GM23338 (cell line): ENCODE data around the gene TSHZ2. TPM values are rescaled to one million over a fixed set of nuclear protein-coding genes. Genes with fewer than 3 reads are reported as not detected.

Source experiments
- ATAC-seq: fragments of 200-7000 bp; cut with Tn5 transposase; 3 replicates; pipeline ENCODE4 v1.9.1; 2020
- DNase-seq: peaks from one replicate; pipeline ENCODE4 v3.0.0-alpha.2; 2015; ENCODE audit warnings: low spot score
- H2AFZ ChIP-seq: fragments of 200-600 bp; sonication (generic); 2 replicates; pipeline ENCODE4 v1.8.0; 2016; ENCODE audit warnings: antibody characterized with exemption, mild to moderate bottlenecking, moderate library complexity
- H3F3A ChIP-seq: fragments of 200-600 bp; sonication (generic); replicated peaks from 2 replicates; pipeline ENCODE4 v1.8.0; 2017; ENCODE audit warnings: antibody characterized with exemption, mixed run types, low read depth
- H3K27ac ChIP-seq: fragments of 200-600 bp; sonication (generic); 2 replicates; pipeline ENCODE4 v1.6.1; 2016; ENCODE audit warnings: low read depth
- H3K27me3 ChIP-seq: fragments of 200-600 bp; sonication (generic); 2 replicates; pipeline ENCODE4 v1.8.0; 2016; ENCODE audit warnings: mild to moderate bottlenecking, mixed run types, moderate library complexity; ENCODE audit not compliant: insufficient read depth
- H3K36me3 ChIP-seq: fragments of 200-600 bp; sonication (generic); 2 replicates; pipeline ENCODE4 v1.8.0; 2016; ENCODE audit warnings: mild to moderate bottlenecking; ENCODE audit not compliant: insufficient read depth
- H3K4me1 ChIP-seq: fragments of 200-600 bp; sonication (generic); 2 replicates; pipeline ENCODE4 v1.8.0; 2016; ENCODE audit warnings: mild to moderate bottlenecking, moderate library complexity; ENCODE audit not compliant: insufficient read depth
- H3K4me2 ChIP-seq: fragments of 200-600 bp; sonication (generic); 2 replicates; pipeline ENCODE4 v1.7.1; 2017; ENCODE audit warnings: mixed run types
- H3K4me3 ChIP-seq: fragments of 200-600 bp; sonication (generic); 2 replicates; pipeline ENCODE4 v1.6.1; 2016; ENCODE audit warnings: mixed run types
- H3K79me2 ChIP-seq: fragments of 200-600 bp; sonication (generic); replicated peaks from 2 replicates; pipeline ENCODE4 v1.8.0; 2017; ENCODE audit warnings: mild to moderate bottlenecking; ENCODE audit not compliant: insufficient read depth
- H3K9me2 ChIP-seq: fragments of 200-600 bp; sonication (generic); 2 replicates; pipeline ENCODE4 v1.8.0; 2017; ENCODE audit not compliant: insufficient read depth
- H4K20me1 ChIP-seq: fragments of 200-600 bp; sonication (generic); replicated peaks from 2 replicates; pipeline ENCODE4 v1.8.0; 2017; ENCODE audit warnings: mild to moderate bottlenecking; ENCODE audit not compliant: insufficient read depth
- H3K27ac Mint-ChIP-seq: 2 replicates; pipeline ENCODE4 v1.8.0; 2020; ENCODE audit warnings: inconsistent platforms, mild to moderate bottlenecking, moderate library complexity, mixed read lengths
- H3K27me3 Mint-ChIP-seq: 3 replicates; pipeline ENCODE4 v1.8.0; 2022; ENCODE audit warnings: low read depth, mild to moderate bottlenecking, moderate library complexity, mixed read lengths, inconsistent platforms; ENCODE audit not compliant: insufficient read depth, poor library complexity
- H3K36me3 Mint-ChIP-seq: 3 replicates; pipeline ENCODE4 v1.8.0; 2021; ENCODE audit warnings: low read depth, mild to moderate bottlenecking, inconsistent platforms, moderate library complexity, mixed read lengths
- H3K4me1 Mint-ChIP-seq: 3 replicates; pipeline ENCODE4 v1.8.0; 2020; ENCODE audit warnings: mild to moderate bottlenecking, inconsistent platforms, mixed read lengths
- H3K4me3 Mint-ChIP-seq: 3 replicates; pipeline ENCODE4 v1.8.0; 2021; ENCODE audit warnings: moderate library complexity, mild to moderate bottlenecking, inconsistent platforms, mixed read lengths
- H3K9me3 Mint-ChIP-seq: 3 replicates; pipeline ENCODE4 v1.8.0; 2020; ENCODE audit warnings: moderate library complexity, mild to moderate bottlenecking, inconsistent platforms, mixed read lengths
- CREB1 ChIP-seq: fragments of 250-450 bp; sonication (Bioruptor Pico); IDR thresholded peaks from 2 replicates; pipeline ENCODE4 v1.5.0; 2020; ENCODE audit warnings: low read depth, mild to moderate bottlenecking, moderate library complexity
- EZH2 ChIP-seq: fragments of 200-600 bp; sonication (generic); IDR thresholded peaks from one replicate; pipeline ENCODE4 v1.8.0; 2017; ENCODE audit warnings: antibody characterized with exemption, mild to moderate bottlenecking, low read depth; ENCODE audit not compliant: unreplicated experiment
- EZH2phosphoT487 ChIP-seq: fragments of 200-600 bp; sonication (generic); IDR thresholded peaks from one replicate; pipeline ENCODE4 v1.8.1; 2018; ENCODE audit warnings: antibody characterized with exemption; ENCODE audit not compliant: unreplicated experiment
- JUNB ChIP-seq: IDR thresholded peaks from one replicate; pipeline ENCODE4 v1.6.1; 2016; ENCODE audit warnings: antibody characterized with exemption; ENCODE audit not compliant: unreplicated experiment
- NANOG ChIP-seq: IDR thresholded peaks from 2 replicates; pipeline ENCODE4 v1.6.1; 2016; ENCODE audit warnings: antibody characterized with exemption, borderline replicate concordance
- POLR2AphosphoS5 ChIP-seq: IDR thresholded peaks from 2 replicates; pipeline ENCODE4 v1.6.1; 2016; ENCODE audit warnings: antibody characterized with exemption, low read depth
- STAT1 ChIP-seq: IDR thresholded peaks from one replicate; pipeline ENCODE4 v1.6.1; 2016; ENCODE audit warnings: antibody characterized with exemption; ENCODE audit not compliant: unreplicated experiment
- ZNF114 ChIP-seq: fragments of 250-450 bp; sonication (Bioruptor Pico); IDR thresholded peaks from 2 replicates; pipeline ENCODE4 v1.5.0; 2020; ENCODE audit warnings: mild to moderate bottlenecking, moderate library complexity
- ZNF331 ChIP-seq: fragments of 250-450 bp; sonication (Bioruptor Pico); IDR thresholded peaks from 2 replicates; pipeline ENCODE4 v1.5.0; 2020; ENCODE audit warnings: low read depth, mild to moderate bottlenecking, moderate library complexity
- polyA plus RNA-seq: library from polyadenylated mRNA; unstranded; fragments of >200 nt; fragmentation: Nextera tagmentation; extraction: Ambion mirVana; gene quantifications from 2 replicates; pipeline ENCODE4 v1.2.1, GENCODE V29; 2016
- total RNA-seq: library from RNA; depleted of rRNA; stranded (reverse); fragments of >200 nt; shearing (Covaris generic); gene quantifications from 2 replicates; pipeline ENCODE4 v1.2.3, GENCODE V29; 2014
- TF ChIP-seq, protein P1 (sequence below), 2 experiments: fragments of 200-600 bp in 1 of 2; sonication (generic) in 1 of 2; conservative IDR thresholded peaks; 2 replicates each; pipeline versions ENCODE4 v1.5.1 to v1.6.1; 2016 to 2017; ENCODE audit warnings: antibody characterized with exemption in 2 of 2, low read depth in 2 of 2, mild to moderate bottlenecking in 2 of 2, moderate library complexity in 1 of 2
- TF ChIP-seq, protein P2 (sequence below): IDR thresholded peaks from one replicate; pipeline ENCODE4 v1.6.1; 2018; ENCODE audit warnings: antibody characterized with exemption; ENCODE audit not compliant: unreplicated experiment
- TF ChIP-seq, protein P3 (sequence below): IDR thresholded peaks from 2 replicates; pipeline ENCODE4 v1.6.1; 2016; ENCODE audit warnings: antibody characterized with exemption
- TF ChIP-seq, protein P4 (sequence below): fragments of 250-450 bp; sonication (Bioruptor Pico); IDR thresholded peaks from 2 replicates; pipeline ENCODE4 v1.5.0; 2020; ENCODE audit warnings: mild to moderate bottlenecking, moderate library complexity

Gene TSHZ2
- total and polyA plus RNA-seq, 2 experiments from 2014 or later = 0.49 to 1.3 TPM

DNA sequence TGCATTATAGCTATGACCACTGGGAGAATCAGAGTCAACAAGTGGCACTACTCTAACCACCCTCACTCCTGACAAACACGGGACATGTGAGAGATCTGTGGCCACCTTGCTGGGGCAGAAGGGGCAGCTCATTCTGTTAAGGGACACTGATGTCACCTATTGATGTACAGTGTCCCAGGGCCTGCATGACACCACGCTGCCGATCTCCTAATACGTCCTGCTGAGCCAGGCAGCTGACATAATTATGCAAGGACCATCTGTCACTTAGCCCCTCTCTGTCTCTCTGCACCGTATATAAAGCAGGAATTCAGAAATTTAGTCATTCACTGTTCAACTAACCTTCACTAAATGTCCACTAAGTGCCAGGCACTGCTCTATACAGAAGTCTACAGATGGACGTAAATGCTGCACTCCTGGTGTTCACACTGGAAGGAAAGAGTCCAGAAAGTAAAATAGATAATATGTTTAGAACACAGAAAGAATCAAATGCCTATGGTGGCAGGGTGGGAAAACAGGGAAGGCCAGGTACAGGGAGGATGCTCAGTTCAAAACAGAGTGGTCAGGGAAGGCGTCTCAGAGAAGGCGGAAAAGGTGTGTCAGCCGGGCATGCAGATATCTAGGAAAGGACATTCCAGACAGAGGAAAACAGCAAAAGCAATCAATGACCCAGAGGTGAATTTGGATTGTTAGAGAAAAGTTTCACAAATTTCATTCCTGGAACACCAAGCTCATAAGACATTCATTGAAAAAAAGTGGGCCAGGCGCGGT, 447.7 kb downstream of the TSHZ2 start:
- no peak overlapping the region for H3K27ac Mint-ChIP-seq

More for the DNA sequence above, 447.7 kb downstream of the TSHZ2 start:
- DNase-seq (no peak), ATAC-seq (no peak)
- no peaks in the 10 kb centered on the region for H3K36me3 Mint-ChIP-seq
- TF ChIP-seq, protein P1, sequence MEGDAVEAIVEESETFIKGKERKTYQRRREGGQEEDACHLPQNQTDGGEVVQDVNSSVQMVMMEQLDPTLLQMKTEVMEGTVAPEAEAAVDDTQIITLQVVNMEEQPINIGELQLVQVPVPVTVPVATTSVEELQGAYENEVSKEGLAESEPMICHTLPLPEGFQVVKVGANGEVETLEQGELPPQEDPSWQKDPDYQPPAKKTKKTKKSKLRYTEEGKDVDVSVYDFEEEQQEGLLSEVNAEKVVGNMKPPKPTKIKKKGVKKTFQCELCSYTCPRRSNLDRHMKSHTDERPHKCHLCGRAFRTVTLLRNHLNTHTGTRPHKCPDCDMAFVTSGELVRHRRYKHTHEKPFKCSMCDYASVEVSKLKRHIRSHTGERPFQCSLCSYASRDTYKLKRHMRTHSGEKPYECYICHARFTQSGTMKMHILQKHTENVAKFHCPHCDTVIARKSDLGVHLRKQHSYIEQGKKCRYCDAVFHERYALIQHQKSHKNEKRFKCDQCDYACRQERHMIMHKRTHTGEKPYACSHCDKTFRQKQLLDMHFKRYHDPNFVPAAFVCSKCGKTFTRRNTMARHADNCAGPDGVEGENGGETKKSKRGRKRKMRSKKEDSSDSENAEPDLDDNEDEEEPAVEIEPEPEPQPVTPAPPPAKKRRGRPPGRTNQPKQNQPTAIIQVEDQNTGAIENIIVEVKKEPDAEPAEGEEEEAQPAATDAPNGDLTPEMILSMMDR (conservative IDR thresholded peaks at IDR 0.05; ENCODE audit: low read depth in 2 of 2) = no peak
- TF ChIP-seq ZNF114 (CRISPR knock-in tag) (no peak), ZNF331 (CRISPR knock-in tag) (no peak), CREB1 (CRISPR knock-in tag) (no peak), EZH2 (no peak), STAT1 (no peak), JUNB (no peak), EZH2phosphoT487 (no peak), POLR2AphosphoS5 (no peak), NANOG (no peak)
- TF ChIP-seq, protein P2, sequence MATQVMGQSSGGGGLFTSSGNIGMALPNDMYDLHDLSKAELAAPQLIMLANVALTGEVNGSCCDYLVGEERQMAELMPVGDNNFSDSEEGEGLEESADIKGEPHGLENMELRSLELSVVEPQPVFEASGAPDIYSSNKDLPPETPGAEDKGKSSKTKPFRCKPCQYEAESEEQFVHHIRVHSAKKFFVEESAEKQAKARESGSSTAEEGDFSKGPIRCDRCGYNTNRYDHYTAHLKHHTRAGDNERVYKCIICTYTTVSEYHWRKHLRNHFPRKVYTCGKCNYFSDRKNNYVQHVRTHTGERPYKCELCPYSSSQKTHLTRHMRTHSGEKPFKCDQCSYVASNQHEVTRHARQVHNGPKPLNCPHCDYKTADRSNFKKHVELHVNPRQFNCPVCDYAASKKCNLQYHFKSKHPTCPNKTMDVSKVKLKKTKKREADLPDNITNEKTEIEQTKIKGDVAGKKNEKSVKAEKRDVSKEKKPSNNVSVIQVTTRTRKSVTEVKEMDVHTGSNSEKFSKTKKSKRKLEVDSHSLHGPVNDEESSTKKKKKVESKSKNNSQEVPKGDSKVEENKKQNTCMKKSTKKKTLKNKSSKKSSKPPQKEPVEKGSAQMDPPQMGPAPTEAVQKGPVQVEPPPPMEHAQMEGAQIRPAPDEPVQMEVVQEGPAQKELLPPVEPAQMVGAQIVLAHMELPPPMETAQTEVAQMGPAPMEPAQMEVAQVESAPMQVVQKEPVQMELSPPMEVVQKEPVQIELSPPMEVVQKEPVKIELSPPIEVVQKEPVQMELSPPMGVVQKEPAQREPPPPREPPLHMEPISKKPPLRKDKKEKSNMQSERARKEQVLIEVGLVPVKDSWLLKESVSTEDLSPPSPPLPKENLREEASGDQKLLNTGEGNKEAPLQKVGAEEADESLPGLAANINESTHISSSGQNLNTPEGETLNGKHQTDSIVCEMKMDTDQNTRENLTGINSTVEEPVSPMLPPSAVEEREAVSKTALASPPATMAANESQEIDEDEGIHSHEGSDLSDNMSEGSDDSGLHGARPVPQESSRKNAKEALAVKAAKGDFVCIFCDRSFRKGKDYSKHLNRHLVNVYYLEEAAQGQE = no peak
- TF ChIP-seq, protein P3, sequence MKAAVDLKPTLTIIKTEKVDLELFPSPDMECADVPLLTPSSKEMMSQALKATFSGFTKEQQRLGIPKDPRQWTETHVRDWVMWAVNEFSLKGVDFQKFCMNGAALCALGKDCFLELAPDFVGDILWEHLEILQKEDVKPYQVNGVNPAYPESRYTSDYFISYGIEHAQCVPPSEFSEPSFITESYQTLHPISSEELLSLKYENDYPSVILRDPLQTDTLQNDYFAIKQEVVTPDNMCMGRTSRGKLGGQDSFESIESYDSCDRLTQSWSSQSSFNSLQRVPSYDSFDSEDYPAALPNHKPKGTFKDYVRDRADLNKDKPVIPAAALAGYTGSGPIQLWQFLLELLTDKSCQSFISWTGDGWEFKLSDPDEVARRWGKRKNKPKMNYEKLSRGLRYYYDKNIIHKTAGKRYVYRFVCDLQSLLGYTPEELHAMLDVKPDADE = no peak
- TF ChIP-seq, protein P4, sequence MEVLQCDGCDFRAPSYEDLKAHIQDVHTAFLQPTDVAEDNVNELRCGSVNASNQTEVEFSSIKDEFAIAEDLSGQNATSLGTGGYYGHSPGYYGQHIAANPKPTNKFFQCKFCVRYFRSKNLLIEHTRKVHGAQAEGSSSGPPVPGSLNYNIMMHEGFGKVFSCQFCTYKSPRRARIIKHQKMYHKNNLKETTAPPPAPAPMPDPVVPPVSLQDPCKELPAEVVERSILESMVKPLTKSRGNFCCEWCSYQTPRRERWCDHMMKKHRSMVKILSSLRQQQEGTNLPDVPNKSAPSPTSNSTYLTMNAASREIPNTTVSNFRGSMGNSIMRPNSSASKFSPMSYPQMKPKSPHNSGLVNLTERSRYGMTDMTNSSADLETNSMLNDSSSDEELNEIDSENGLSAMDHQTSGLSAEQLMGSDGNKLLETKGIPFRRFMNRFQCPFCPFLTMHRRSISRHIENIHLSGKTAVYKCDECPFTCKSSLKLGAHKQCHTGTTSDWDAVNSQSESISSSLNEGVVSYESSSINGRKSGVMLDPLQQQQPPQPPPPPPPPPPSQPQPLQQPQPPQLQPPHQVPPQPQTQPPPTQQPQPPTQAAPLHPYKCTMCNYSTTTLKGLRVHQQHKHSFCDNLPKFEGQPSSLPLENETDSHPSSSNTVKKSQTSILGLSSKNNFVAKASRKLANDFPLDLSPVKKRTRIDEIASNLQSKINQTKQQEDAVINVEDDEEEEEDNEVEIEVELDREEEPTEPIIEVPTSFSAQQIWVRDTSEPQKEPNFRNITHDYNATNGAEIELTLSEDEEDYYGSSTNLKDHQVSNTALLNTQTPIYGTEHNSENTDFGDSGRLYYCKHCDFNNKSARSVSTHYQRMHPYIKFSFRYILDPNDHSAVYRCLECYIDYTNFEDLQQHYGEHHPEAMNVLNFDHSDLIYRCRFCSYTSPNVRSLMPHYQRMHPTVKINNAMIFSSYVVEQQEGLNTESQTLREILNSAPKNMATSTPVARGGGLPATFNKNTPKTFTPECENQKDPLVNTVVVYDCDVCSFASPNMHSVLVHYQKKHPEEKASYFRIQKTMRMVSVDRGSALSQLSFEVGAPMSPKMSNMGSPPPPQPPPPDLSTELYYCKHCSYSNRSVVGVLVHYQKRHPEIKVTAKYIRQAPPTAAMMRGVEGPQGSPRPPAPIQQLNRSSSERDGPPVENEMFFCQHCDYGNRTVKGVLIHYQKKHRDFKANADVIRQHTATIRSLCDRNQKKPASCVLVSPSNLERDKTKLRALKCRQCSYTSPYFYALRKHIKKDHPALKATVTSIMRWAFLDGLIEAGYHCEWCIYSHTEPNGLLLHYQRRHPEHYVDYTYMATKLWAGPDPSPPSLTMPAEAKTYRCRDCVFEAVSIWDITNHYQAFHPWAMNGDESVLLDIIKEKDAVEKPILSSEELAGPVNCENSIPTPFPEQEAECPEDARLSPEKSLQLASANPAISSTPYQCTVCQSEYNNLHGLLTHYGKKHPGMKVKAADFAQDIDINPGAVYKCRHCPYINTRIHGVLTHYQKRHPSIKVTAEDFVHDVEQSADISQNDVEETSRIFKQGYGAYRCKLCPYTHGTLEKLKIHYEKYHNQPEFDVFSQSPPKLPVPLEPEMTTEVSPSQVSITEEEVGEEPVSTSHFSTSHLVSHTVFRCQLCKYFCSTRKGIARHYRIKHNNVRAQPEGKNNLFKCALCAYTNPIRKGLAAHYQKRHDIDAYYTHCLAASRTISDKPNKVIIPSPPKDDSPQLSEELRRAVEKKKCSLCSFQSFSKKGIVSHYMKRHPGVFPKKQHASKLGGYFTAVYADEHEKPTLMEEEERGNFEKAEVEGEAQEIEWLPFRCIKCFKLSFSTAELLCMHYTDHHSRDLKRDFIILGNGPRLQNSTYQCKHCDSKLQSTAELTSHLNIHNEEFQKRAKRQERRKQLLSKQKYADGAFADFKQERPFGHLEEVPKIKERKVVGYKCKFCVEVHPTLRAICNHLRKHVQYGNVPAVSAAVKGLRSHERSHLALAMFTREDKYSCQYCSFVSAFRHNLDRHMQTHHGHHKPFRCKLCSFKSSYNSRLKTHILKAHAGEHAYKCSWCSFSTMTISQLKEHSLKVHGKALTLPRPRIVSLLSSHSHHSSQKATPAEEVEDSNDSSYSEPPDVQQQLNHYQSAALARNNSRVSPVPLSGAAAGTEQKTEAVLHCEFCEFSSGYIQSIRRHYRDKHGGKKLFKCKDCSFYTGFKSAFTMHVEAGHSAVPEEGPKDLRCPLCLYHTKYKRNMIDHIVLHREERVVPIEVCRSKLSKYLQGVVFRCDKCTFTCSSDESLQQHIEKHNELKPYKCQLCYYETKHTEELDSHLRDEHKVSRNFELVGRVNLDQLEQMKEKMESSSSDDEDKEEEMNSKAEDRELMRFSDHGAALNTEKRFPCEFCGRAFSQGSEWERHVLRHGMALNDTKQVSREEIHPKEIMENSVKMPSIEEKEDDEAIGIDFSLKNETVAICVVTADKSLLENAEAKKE = no peak
- H3K4me1 Mint-ChIP-seq = peaks cover 2% of the 10 kb centered on the region; the same call in 1 of the 3 replicates
- no peak overlapping the region for H3K4me3 Mint-ChIP-seq
- H3K27me3 Mint-ChIP-seq = no peaks in the 10 kb centered on the region
- H3K27me3 ChIP-seq = no peaks in the 10 kb centered on the region
- H3K4me2 ChIP-seq = no peak overlapping the region
- H3K79me2 ChIP-seq = no peaks in the 10 kb centered on the region
- H3K4me3 ChIP-seq = no peak overlapping the region
- H4K20me1 ChIP-seq = no peaks in the 10 kb centered on the region
- no peaks in the 10 kb centered on the region for H3K9me3 Mint-ChIP-seq
- H3K4me1 ChIP-seq = no peaks in the 10 kb centered on the region
- no peak overlapping the region for H3K27ac ChIP-seq
- no peaks in the 10 kb centered on the region for H3F3A ChIP-seq
- H3K36me3 ChIP-seq = no peaks in the 10 kb centered on the region
- H3K9me2 ChIP-seq = peaks cover 3% of the 10 kb centered on the region; the same call in 1 of the 2 replicates
- H2AFZ ChIP-seq = no peak overlapping the region
